Thoracic aorta (tissue), 2 donors: ENCODE data around the gene SH3RF1. TPM values are rescaled to one million over a fixed set of nuclear protein-coding genes. Genes with fewer than 3 reads are reported as not detected.

Source experiments
- ATAC-seq: fragments of 150-250 bp; one replicate; pipeline ENCODE4 v1.8.0; 2017; ENCODE audit warnings: low read depth; ENCODE audit not compliant: insufficient number of reproducible peaks, low FRiP score
- DNase-seq: peaks from one replicate; pipeline ENCODE4 v3.0.0-alpha.2; 2020; ENCODE audit warnings: low spot score
- H3K27ac ChIP-seq, 2 donors: fragments of 200-600 bp; sonication (generic); 1 replicate in 1 of 2; 2 replicates in 1 of 2; pipeline ENCODE4 v1.5.1; 2016; ENCODE audit warnings: mild to moderate bottlenecking in 2 of 2, moderate library complexity in 2 of 2
- H3K27me3 ChIP-seq: fragments of 200-600 bp; sonication (generic); replicated peaks from 2 replicates; pipeline ENCODE4 v1.6.0; 2016; ENCODE audit warnings: mild to moderate bottlenecking; ENCODE audit not compliant: insufficient read depth
- H3K36me3 ChIP-seq: fragments of 200-600 bp; sonication (generic); one replicate; pipeline ENCODE4 v1.5.1; 2016
- H3K4me1 ChIP-seq, 2 donors: fragments of 200-600 bp; sonication (generic); 1 replicate in 1 of 2; 2 replicates in 1 of 2; pipeline versions ENCODE4 v1.5.1 to v1.6.0; 2016; ENCODE audit warnings: low read depth in 2 of 2, mild to moderate bottlenecking in 1 of 2; ENCODE audit not compliant: control insufficient read depth in 1 of 2
- H3K4me3 ChIP-seq: fragments of 200-600 bp; sonication (generic); 2 replicates; pipeline ENCODE4 v1.5.1; 2016; ENCODE audit warnings: mild to moderate bottlenecking
- H3K9me3 ChIP-seq: fragments of 200-600 bp; sonication (generic); 2 replicates; pipeline ENCODE4 v1.5.1; 2016
- CTCF ChIP-seq: fragments of 200-600 bp; sonication (generic); IDR thresholded peaks from one replicate; pipeline ENCODE4 v1.5.1; 2019; ENCODE audit warnings: antibody characterized with exemption
- total RNA-seq, 2 donors: library from RNA; depleted of rRNA; stranded (reverse); fragments of >200 nt; gene quantifications; one replicate each; pipeline versions ENCODE4 v1.1.0 to v1.2.3, GENCODE V29; 2016

SH3RF1 gene
- total RNA-seq, 2 donors from 2014 or later: 21.9 to 24.6 TPM

DNA sequence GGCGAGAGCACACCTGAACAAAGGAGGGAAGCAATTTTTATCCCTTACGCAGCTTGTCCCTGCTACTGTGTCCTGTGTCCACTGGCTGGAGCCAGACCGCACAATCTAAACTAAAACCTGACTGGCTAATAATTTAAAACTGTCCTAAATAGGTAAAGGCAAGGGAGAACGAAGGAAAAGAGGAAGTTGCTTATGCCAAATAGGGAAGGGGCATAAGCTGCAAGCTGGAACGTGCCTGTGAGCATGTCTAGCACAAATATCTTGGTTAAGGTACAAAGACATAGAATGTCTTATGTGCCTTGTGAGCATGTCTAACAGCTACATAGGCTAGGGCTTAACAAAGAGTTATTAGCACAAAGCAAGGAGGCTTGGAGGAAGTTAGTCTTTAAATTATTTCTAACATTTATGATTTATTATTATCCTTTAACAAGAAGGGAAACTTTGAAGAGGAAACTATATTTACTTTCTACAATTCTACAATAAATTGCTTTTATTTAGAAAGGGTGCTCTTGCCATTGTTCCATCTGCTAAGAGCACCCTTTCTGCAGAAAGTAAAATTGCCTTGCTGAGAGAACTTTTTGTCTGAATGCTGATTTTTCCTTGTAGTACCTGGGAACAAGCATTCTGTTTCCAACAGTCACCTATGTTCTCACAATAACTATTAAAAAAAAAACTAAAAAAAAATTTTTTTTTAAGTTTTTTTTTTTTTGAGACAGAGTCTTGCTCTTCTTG lies 180.1 kb downstream of the SH3RF1 start:
- no peak overlapping the region for H3K4me3 ChIP-seq
- no peak overlapping the region for H3K27ac ChIP-seq
- H3K27me3 ChIP-seq: no peaks in the 10 kb centered on the region
- peaks cover 8% of the 10 kb centered on the region for H3K9me3 ChIP-seq
- no peaks in the 10 kb centered on the region for H3K36me3 ChIP-seq
- peaks cover 0 to 12% of the 10 kb centered on the region in 2 donors for H3K4me1 ChIP-seq
- DNase-seq (no peak), ATAC-seq (no peak)
- TF ChIP-seq CTCF: no peak

GRCh38 chr4:169089004-169089403 lies 181.8 kb downstream of the SH3RF1 start:
- H3K36me3 ChIP-seq: no peaks in the 10 kb centered on the region
- H3K4me3 ChIP-seq: no peak overlapping the region
- DNase-seq (no peak), ATAC-seq (no peak)
- H3K27ac ChIP-seq: no peak overlapping the region
- peaks cover 8% of the 10 kb centered on the region for H3K9me3 ChIP-seq
- no peak for TF ChIP-seq CTCF
- H3K4me1 ChIP-seq: peaks cover 0 to 11% of the 10 kb centered on the region in 2 donors
- H3K27me3 ChIP-seq: no peaks in the 10 kb centered on the region

- no peak for DNase-seq
- Histone ChIP-seq H3K27ac (no peak overlapping the region), H3K4me1 (peaks cover 7 to 17% of the 10 kb centered on the region in 2 donors), H3K9me3 (no peaks in the 10 kb centered on the region), H3K36me3 (no peaks in the 10 kb centered on the region), H3K4me3 (no peak overlapping the region), H3K27me3 (no peaks in the 10 kb centered on the region)
- ATAC-seq: no peak
- TF ChIP-seq CTCF: no peak
These were observed 185.8 kb downstream of the SH3RF1 start for GRCh38 chr4:169084954-169085353.

GRCh38 chr4:169080981-169081380 lies 189.8 kb downstream of the SH3RF1 start:
- Histone ChIP-seq H3K4me3 (peak overlapping the region; percentile 10), H3K9me3 (no peaks in the 10 kb centered on the region), H3K27me3 (no peaks in the 10 kb centered on the region), H3K36me3 (no peaks in the 10 kb centered on the region), H3K4me1 (peaks cover 7 to 22% of the 10 kb centered on the region in 2 donors), H3K27ac (peak overlapping the region in 1 of 2 donors; percentile 4)
- no peak for DNase-seq
- TF ChIP-seq CTCF: no peak
- ATAC-seq: no peak

DNA sequence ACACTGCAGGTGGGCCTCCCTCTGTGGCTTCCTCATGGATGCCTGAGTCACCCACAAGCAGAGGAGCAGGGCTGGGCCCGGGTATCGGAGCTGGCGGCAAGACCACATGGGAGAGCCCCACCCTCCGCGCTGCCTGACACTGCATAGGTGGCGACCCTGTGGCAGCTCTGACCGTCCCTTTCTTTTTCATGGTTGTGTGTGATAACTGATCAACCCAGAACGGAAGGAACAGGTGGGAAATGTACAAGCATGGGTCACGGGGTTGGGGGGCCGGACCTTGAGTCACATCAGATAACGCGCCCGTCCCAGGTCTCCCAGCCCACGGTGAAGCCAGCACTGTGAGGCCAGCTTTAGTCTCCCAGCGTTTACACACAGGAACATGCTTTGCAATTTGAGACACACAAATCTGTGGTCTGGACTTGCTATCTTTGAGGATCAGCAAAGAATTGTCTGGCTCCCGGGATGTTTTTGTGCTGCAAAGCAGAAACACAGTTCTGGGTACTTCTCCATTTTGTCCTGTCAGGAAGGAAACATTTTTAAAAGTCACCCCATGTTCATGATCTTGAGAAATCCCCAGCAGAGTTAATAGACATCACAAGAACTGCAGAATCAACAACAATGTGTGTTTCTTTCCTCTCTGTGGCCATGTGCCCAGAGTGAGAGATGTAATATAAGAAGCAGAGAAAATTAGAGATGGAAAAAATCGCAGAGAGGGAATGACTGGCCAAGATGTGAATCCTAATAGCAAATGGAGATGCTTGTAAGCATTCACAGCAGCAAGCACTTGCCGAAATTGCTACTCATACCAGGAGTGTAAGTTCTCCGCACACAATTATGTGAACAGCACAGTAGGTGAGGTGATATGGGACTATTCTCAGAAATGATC lies 190.6 kb downstream of the SH3RF1 start:
- H3K36me3 ChIP-seq: no peaks in the 10 kb centered on the region
- TF ChIP-seq CTCF: no peak
- peak; percentile 37 for ATAC-seq

More for the DNA sequence above, 190.6 kb downstream of the SH3RF1 start:
- no peaks in the 10 kb centered on the region for H3K27me3 ChIP-seq
- DNase-seq: no peak
- H3K4me1 ChIP-seq: peaks cover 7 to 22% of the 10 kb centered on the region in 2 donors
- H3K27ac ChIP-seq: peak overlapping the region in 1 of 2 donors; percentile 25
- no peaks in the 10 kb centered on the region for H3K9me3 ChIP-seq
- H3K4me3 ChIP-seq: peak overlapping the region; percentile 10
